OCI-LY3 (cell line): ENCODE data around the gene CSN2.

ENCODE experiments used
- H2AFZ ChIP-seq: fragments of 200-600, 300-600 bp; shearing (Covaris generic); 2 replicates; pipeline ENCODE4 v1.6.0; 2014; ENCODE audit warnings: antibody characterized with exemption, low read depth, low read length
- H3K27ac ChIP-seq: fragments of 200-600, 300-600 bp; sonication (generic); 2 replicates; pipeline ENCODE4 v1.5.1; 2014; ENCODE audit warnings: mild to moderate bottlenecking, low read length, moderate library complexity, mixed read lengths
- H3K27me3 ChIP-seq: fragments of 200-600, 300-600 bp; sonication (generic); 2 replicates; pipeline ENCODE4 v1.6.1; 2014; ENCODE audit warnings: low read depth, low read length, mixed read lengths
- H3K36me3 ChIP-seq: fragments of 200-600, 300-600 bp; sonication (generic); replicated peaks from 2 replicates; pipeline ENCODE3; 2014; ENCODE audit warnings: low read depth, low read length, mixed read lengths
- H3K4me1 ChIP-seq: fragments of 300-600, 200-600 bp; sonication (generic); 2 replicates; pipeline ENCODE4 v1.6.1; 2014; ENCODE audit warnings: low read length, mixed read lengths
- H3K4me2 ChIP-seq: fragments of 200-600, 300-600 bp; sonication (generic); 2 replicates; pipeline ENCODE4 v1.6.1; 2014; ENCODE audit warnings: low read length, mixed read lengths
- H3K4me3 ChIP-seq: fragments of 300-600, 200-600 bp; sonication (generic); 2 replicates; pipeline ENCODE4 v1.5.1; 2014; ENCODE audit warnings: antibody characterized with exemption, mild to moderate bottlenecking, low read length, moderate library complexity
- H3K79me2 ChIP-seq: fragments of 300-600, 200-600 bp; shearing (Covaris generic); 2 replicates; pipeline ENCODE4 v1.6.1; 2014; ENCODE audit warnings: mild to moderate bottlenecking, low read length, mixed read lengths
- H3K9ac ChIP-seq: fragments of 300-600, 200-600 bp; shearing (Covaris generic); 2 replicates; pipeline ENCODE4 v1.6.0; 2014; ENCODE audit warnings: mild to moderate bottlenecking, low read length, moderate library complexity
- H3K9me3 ChIP-seq: fragments of 200-600, 300-600 bp; shearing (Covaris generic); 2 replicates; pipeline ENCODE4 v1.6.1; 2014; ENCODE audit warnings: low read length, mixed read lengths; ENCODE audit not compliant: insufficient read depth
- H4K20me1 ChIP-seq: fragments of 200-600, 300-600 bp; sonication (generic); 2 replicates; pipeline ENCODE4 v1.6.1; 2016; ENCODE audit warnings: low read length, mixed read lengths; ENCODE audit not compliant: insufficient read depth
- CTCF ChIP-seq: fragments of 200-600, 300-600 bp; sonication (generic); IDR thresholded peaks from 2 replicates; pipeline ENCODE4 v1.5.1; 2014; ENCODE audit warnings: antibody characterized with exemption, low read length, low read depth
- EZH2phosphoT487 ChIP-seq: fragments of 200-600 bp; shearing (Covaris generic); IDR thresholded peaks from 2 replicates; pipeline ENCODE4 v1.6.1; 2018; ENCODE audit warnings: antibody characterized with exemption, mixed run types, low read depth

CSN2 gene

GRCh38 chr4:69999420-69999819 lies 33.9 kb upstream of the CSN2 start:
- no peaks in the 10 kb centered on the region for H3K36me3 ChIP-seq
- no peaks in the 10 kb centered on the region for H3K4me1 ChIP-seq
- no peaks in the 10 kb centered on the region for H3K27me3 ChIP-seq
- H3K9me3 ChIP-seq, result no peaks in the 10 kb centered on the region
- H2AFZ ChIP-seq, result no peak overlapping the region
- H3K79me2 ChIP-seq, result no peaks in the 10 kb centered on the region
- H3K4me2 ChIP-seq, result no peak overlapping the region
- H3K4me3 ChIP-seq, result no peak overlapping the region
- no peak for TF ChIP-seq EZH2phosphoT487
- TF ChIP-seq CTCF, result no peak
- H3K27ac ChIP-seq, result no peak overlapping the region
- no peak overlapping the region for H3K9ac ChIP-seq
- no peaks in the 10 kb centered on the region for H4K20me1 ChIP-seq

GRCh38 chr4:69995526-69996016 lies 30.0 kb upstream of the CSN2 start, which contains the start of gene STATH:
STATH (plus strand) TSS chr4:69995966; CDS start chr4:69998438, 2,472 bp downstream.
- H3K27ac ChIP-seq, result no peak within 1 kb of the TSS
- no peaks in the 10 kb centered on the region for H4K20me1 ChIP-seq
- no peak for TF ChIP-seq EZH2phosphoT487
- TF ChIP-seq CTCF, result no peak
- H3K9me3 ChIP-seq, result no peaks in the 10 kb centered on the region
- no peaks in the 10 kb centered on the region for H3K79me2 ChIP-seq
- H3K4me3 ChIP-seq, result no peak within 1 kb of the TSS
- H3K36me3 ChIP-seq, result no peaks in the 10 kb centered on the region
- H3K9ac ChIP-seq, result no peak within 1 kb of the TSS
- no peak within 1 kb of the TSS for H3K4me2 ChIP-seq
- no peaks in the 10 kb centered on the region for H3K4me1 ChIP-seq
- H3K27me3 ChIP-seq, result no peaks in the 10 kb centered on the region
- no peak within 1 kb of the TSS for H2AFZ ChIP-seq

DNA sequence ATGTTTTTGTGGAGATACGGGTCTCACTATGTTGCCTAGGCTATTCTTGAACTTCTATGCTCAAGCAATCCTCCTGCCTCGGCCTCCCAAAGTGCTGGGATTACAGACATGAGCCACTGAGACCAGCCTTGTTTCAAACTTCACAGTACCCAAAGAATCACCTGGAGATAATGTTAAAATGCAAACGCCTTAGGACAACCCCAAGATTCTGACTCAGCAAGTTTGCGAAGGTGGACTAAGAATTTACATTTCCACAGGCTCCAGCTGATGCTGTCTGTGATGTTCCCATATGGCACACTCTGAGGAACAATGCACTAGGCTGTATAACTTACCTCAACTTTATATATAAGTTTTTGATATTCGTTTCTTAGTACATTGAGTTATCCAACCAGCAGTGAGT lies 29.3 kb upstream of the CSN2 start:
- H3K27me3 ChIP-seq, result no peaks in the 10 kb centered on the region
- no peak overlapping the region for H3K4me3 ChIP-seq
- TF ChIP-seq CTCF, result no peak
- no peak for TF ChIP-seq EZH2phosphoT487
- H4K20me1 ChIP-seq, result no peaks in the 10 kb centered on the region
- H3K9me3 ChIP-seq, result no peaks in the 10 kb centered on the region
- H2AFZ ChIP-seq, result no peak overlapping the region
- H3K4me1 ChIP-seq, result no peaks in the 10 kb centered on the region
- H3K36me3 ChIP-seq, result no peaks in the 10 kb centered on the region
- H3K4me2 ChIP-seq, result no peak overlapping the region
- H3K27ac ChIP-seq, result no peak overlapping the region
- no peaks in the 10 kb centered on the region for H3K79me2 ChIP-seq
- H3K9ac ChIP-seq, result no peak overlapping the region

DNA sequence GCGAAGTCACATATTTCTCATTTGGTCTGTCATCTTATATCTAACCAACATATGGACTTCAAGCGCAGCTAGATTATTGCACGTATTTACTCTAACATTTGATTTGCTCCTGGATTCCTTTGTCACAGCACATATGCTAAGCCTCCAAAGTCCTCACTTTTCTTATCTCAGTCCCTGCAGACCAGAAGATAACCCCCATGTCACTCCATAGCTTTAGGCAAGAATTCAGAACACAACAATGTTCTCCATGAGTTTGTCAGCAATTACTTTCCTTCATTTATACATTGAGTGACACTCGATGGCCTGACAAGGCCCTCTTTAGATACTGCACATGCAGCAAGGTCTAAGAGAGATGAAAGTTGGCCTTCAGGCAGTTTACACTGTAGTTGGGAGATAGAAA lies 25.5 kb upstream of the CSN2 start:
- H2AFZ ChIP-seq, result no peak overlapping the region
- H3K4me1 ChIP-seq, result no peaks in the 10 kb centered on the region
- no peaks in the 10 kb centered on the region for H3K27me3 ChIP-seq
- H3K9me3 ChIP-seq, result no peaks in the 10 kb centered on the region
- no peaks in the 10 kb centered on the region for H3K36me3 ChIP-seq
- TF ChIP-seq CTCF, result no peak
- H3K4me2 ChIP-seq, result no peak overlapping the region
- no peaks in the 10 kb centered on the region for H4K20me1 ChIP-seq
- no peaks in the 10 kb centered on the region for H3K79me2 ChIP-seq
- H3K4me3 ChIP-seq, result no peak overlapping the region
- H3K9ac ChIP-seq, result no peak overlapping the region
- H3K27ac ChIP-seq, result no peak overlapping the region
